ENCODE results near the gene FBXO41. TPM values are rescaled to one million over a fixed set of nuclear protein-coding genes. Genes with fewer than 3 reads are reported as not detected.

The FBXO41 gene
- total RNA-seq, 1 donor from 2014 or later: 2.1 TPM

DNA sequence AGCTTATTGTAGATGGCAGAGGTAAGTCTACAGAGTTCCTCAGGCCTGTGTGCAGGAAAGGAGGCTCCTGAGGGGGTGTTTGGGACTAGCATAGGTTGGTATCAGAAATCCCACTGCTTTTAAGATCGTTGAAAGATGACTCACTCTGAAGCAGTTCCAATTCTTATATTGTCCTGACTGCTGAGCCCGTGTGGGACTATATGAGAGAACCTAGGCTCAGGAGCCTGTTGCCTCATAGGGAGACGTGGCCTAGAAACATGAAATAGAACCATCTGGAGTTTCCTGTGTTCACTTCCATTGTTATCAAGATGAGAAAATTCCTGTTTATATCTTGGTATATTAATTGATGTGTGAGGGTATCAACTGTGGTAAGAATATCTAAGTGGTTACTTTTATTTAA is 44.5 kb downstream of the FBXO41 start:
- intact Hi-C loops (cut with DNase I): no loop called here
- Histone ChIP-seq H3K27me3 (no peaks in the 10 kb centered on the region), H3K4me3 (no peak overlapping the region), H3K27ac (no peak overlapping the region), H3K36me3 (peaks cover 54% of the 10 kb centered on the region), H3K4me1 (peaks cover 26% of the 10 kb centered on the region), H3K9me3 (no peaks in the 10 kb centered on the region)
- ATAC-seq: no peak
- TF ChIP-seq, protein P1, sequence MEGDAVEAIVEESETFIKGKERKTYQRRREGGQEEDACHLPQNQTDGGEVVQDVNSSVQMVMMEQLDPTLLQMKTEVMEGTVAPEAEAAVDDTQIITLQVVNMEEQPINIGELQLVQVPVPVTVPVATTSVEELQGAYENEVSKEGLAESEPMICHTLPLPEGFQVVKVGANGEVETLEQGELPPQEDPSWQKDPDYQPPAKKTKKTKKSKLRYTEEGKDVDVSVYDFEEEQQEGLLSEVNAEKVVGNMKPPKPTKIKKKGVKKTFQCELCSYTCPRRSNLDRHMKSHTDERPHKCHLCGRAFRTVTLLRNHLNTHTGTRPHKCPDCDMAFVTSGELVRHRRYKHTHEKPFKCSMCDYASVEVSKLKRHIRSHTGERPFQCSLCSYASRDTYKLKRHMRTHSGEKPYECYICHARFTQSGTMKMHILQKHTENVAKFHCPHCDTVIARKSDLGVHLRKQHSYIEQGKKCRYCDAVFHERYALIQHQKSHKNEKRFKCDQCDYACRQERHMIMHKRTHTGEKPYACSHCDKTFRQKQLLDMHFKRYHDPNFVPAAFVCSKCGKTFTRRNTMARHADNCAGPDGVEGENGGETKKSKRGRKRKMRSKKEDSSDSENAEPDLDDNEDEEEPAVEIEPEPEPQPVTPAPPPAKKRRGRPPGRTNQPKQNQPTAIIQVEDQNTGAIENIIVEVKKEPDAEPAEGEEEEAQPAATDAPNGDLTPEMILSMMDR (IDR thresholded peaks at IDR 0.05): no peak
- no peak for DNase-seq

DNA sequence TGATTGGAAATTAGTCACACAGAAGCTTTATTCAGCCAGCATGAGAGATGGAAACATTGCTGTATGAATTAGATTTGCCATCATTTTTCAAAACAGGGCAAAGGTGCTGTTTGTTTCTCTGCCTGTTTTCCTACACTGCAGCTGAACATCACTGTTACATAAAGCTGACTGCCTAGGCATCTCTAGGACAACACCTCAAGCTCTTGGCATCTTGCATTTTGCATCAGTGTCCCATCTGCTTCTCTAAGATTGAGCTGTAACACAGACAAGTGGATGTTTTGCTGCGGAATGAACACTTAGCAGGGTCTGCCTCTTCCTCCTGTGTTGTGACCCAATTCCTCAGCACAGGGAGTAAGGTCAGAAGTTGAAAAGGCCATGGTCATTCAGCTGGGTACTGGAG is 45.3 kb downstream of the FBXO41 start:
- no peak overlapping the region for H3K4me3 ChIP-seq
- DNase-seq: no peak
- no peak for ATAC-seq
- H3K9me3 ChIP-seq: no peaks in the 10 kb centered on the region
- TF ChIP-seq, protein P1 (IDR thresholded peaks at IDR 0.05): no peak
- peaks cover 26% of the 10 kb centered on the region for H3K4me1 ChIP-seq
- H3K27ac ChIP-seq: no peak overlapping the region
- H3K36me3 ChIP-seq: peaks cover 46% of the 10 kb centered on the region
- no peaks in the 10 kb centered on the region for H3K27me3 ChIP-seq
- intact Hi-C loops (cut with DNase I): no loop called here

DNA sequence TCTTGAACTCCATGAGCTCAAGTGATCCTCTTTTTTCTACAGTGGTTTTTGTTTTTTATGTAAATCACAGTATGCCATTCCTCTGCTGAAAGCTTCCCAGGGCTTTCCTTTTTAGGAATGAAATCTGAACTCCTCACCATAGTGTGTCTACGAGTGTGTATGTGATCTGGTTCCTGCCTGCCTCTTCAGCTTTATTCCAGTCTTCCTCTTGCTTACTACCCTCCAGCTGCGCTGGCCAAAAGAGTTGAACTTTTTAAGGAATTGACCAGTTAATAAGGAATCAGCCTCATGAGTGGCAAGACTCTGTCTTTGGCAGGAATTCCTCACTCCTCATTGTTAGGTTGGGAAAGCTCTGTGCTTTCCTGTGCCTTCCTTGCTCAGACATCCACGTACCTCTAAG is 46.1 kb downstream of the FBXO41 start:
- H3K4me1 ChIP-seq: peaks cover 26% of the 10 kb centered on the region
- H3K4me3 ChIP-seq: no peak overlapping the region
- TF ChIP-seq, protein P1 (IDR thresholded peaks at IDR 0.05): no peak

DNA sequence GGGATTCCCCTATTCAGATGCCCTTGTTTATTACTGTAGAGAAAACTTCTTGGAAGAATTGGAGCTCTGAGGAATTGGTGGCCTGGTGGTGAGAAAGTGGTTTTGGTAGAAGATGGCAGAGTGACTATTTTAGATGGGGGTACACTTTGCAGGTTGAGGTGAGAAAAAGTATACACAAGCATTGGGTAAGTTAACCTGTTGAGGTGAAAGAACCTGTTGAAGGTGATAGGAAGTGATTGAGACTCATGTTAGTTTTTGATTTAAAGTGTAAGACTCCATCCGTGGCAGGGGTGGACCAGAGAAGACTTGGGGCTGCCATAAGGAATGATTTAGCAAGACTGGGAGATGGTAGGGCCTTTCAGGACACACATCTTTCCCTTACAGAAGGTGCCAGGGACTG is 47.1 kb downstream of the FBXO41 start:
- Histone ChIP-seq H3K4me1 (peaks cover 31% of the 10 kb centered on the region), H3K4me3 (no peak overlapping the region), H3K27me3 (no peaks in the 10 kb centered on the region), H3K36me3 (peaks cover 31% of the 10 kb centered on the region), H3K27ac (no peak overlapping the region), H3K9me3 (no peaks in the 10 kb centered on the region)
- intact Hi-C loops (cut with DNase I): no loop called here
- DNase-seq (peak; percentile 4), ATAC-seq (no peak)
- TF ChIP-seq, protein P1 (IDR thresholded peaks at IDR 0.05): no peak

More for the DNA sequence above, 46.1 kb downstream of the FBXO41 start:
- no peak for DNase-seq
- intact Hi-C loops (cut with DNase I): no loop called here
- Histone ChIP-seq H3K27ac (no peak overlapping the region), H3K27me3 (no peaks in the 10 kb centered on the region), H3K36me3 (peaks cover 38% of the 10 kb centered on the region), H3K9me3 (no peaks in the 10 kb centered on the region)
- ATAC-seq: no peak

DNA sequence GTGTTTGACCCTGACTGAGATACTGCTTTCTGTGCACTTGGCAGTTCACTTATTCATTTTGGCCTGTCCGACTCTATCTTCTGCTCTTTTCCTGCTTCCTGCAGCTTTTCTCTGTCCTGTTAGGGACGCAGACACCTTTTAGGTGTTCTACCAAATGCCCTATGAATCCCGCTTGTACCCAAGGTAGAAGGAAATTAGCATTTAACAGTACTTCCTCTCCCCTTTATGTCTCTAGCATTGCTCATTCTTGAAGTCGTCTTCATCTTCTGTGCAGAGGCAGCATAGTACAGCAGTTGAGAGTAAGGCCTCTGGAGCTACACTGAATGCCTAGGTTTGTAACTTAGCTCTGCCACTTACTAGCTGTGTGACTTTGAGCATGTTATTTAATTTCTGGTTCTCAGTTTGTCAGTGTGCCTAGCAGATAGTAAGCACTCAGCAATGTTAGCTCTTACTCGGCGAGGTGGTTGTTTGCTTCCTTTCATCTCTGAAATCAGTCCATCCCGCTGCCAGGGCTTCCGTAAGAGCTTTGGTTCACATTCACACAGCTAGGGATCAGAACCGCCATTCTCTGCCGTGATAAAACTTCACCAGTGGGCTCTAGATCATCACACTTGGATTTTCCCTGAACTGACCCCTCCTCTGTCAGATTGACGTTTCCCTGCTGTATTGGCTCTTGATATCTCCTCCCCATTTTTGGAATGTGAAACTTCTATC is 48.8 kb downstream of the FBXO41 start:
- no peak for DNase-seq
- H3K4me3 ChIP-seq: peak overlapping the region; percentile 93
- peaks cover 32% of the 10 kb centered on the region for H3K4me1 ChIP-seq
- TF ChIP-seq, protein P1 (IDR thresholded peaks at IDR 0.05): no peak
- no peak overlapping the region for H3K27ac ChIP-seq
- H3K27me3 ChIP-seq: no peaks in the 10 kb centered on the region
- no peaks in the 10 kb centered on the region for H3K9me3 ChIP-seq
- peaks cover 18% of the 10 kb centered on the region for H3K36me3 ChIP-seq
- intact Hi-C loops (cut with DNase I): no loop called here
- no peak for ATAC-seq
